ENCODE data around the gene COPE. TPM values are rescaled to one million over a fixed set of nuclear protein-coding genes. Genes with fewer than 3 reads are reported as not detected.

The COPE gene
- total RNA-seq, 1 donor from 2014 or later: 95.2 TPM

- H3K27me3 Mint-ChIP-seq (ENCODE audit: insufficient read depth, low read depth): peaks cover 3% of the 10 kb centered on the region
- no peak for DNase-seq (ENCODE audit: low spot score)
- H3K27ac ChIP-seq: no peak overlapping the region
- H3K4me2 ChIP-seq: no peak overlapping the region
- no peaks in the 10 kb centered on the region for H3K36me3 ChIP-seq
- H3K4me3 Mint-ChIP-seq: no peak overlapping the region
- no peak overlapping the region for H2AFZ ChIP-seq (replicated peaks)
- H3K9me3 ChIP-seq (ENCODE audit: low read depth): no peaks in the 10 kb centered on the region
- H3K4me1 Mint-ChIP-seq: peaks cover 8% of the 10 kb centered on the region
- H3K9me3 Mint-ChIP-seq: no peaks in the 10 kb centered on the region
- H3K36me3 Mint-ChIP-seq: peaks cover 24% of the 10 kb centered on the region
- H3K9ac ChIP-seq: no peak overlapping the region
- TF ChIP-seq CTCF (IDR thresholded peaks at IDR 0.05) (no peak), EZH2phosphoT487 (IDR thresholded peaks at IDR 0.05) (no peak), EZH2 (IDR thresholded peaks at IDR 0.05) (no peak)
- H4K20me1 ChIP-seq (ENCODE audit: low read depth): peaks cover 62% of the 10 kb centered on the region
- H3F3A ChIP-seq (ENCODE audit: low read depth): peaks cover 3% of the 10 kb centered on the region
- no peaks in the 10 kb centered on the region for H3K27me3 ChIP-seq
- no peak overlapping the region for H3K27ac Mint-ChIP-seq
- H3K4me1 ChIP-seq: no peaks in the 10 kb centered on the region
- H3K4me3 ChIP-seq: no peak overlapping the region
- H3K79me2 ChIP-seq (ENCODE audit: low read depth): peaks cover 20% of the 10 kb centered on the region
Observed at GRCh38 chr19:18851673-18852325, 67.4 kb downstream of the COPE start.

- DNase-seq (ENCODE audit: low spot score): no peak
- H3K27ac Mint-ChIP-seq: no peak overlapping the region
- H3K27ac ChIP-seq: no peak overlapping the region
Observed at GRCh38 chr19:18850471-18851375, 68.5 kb downstream of the COPE start.

GRCh38 chr19:18849838-18850400 is 69.3 kb downstream of the COPE start:
- TF ChIP-seq EZH2phosphoT487 (IDR thresholded peaks at IDR 0.05) (no peak), CTCF (IDR thresholded peaks at IDR 0.05) (no peak), EZH2 (IDR thresholded peaks at IDR 0.05) (no peak)
- H3K9me3 Mint-ChIP-seq: no peaks in the 10 kb centered on the region
- Histone ChIP-seq H3K9me3 (ENCODE audit: low read depth) (no peaks in the 10 kb centered on the region), H3K36me3 (no peaks in the 10 kb centered on the region), H3F3A (ENCODE audit: low read depth) (peaks cover 11% of the 10 kb centered on the region), H3K4me3 (no peak overlapping the region), H3K79me2 (ENCODE audit: low read depth) (peaks cover 20% of the 10 kb centered on the region), H3K9ac (no peak overlapping the region), H3K4me2 (no peak overlapping the region), H3K4me1 (no peaks in the 10 kb centered on the region), H4K20me1 (ENCODE audit: low read depth) (peaks cover 73% of the 10 kb centered on the region), H2AFZ (replicated peaks) (no peak overlapping the region), H3K27me3 (no peaks in the 10 kb centered on the region), H3K27ac (no peak overlapping the region)
- H3K27ac Mint-ChIP-seq: no peak overlapping the region
- H3K27me3 Mint-ChIP-seq (ENCODE audit: insufficient read depth, low read depth): peaks cover 3% of the 10 kb centered on the region
- H3K4me1 Mint-ChIP-seq: peaks cover 8% of the 10 kb centered on the region
- H3K36me3 Mint-ChIP-seq: peaks cover 17% of the 10 kb centered on the region
- no peak overlapping the region for H3K4me3 Mint-ChIP-seq
- DNase-seq (ENCODE audit: low spot score): no peak

More at GRCh38 chr19:18850471-18851375, 68.5 kb downstream of the COPE start:
- Histone ChIP-seq H2AFZ (replicated peaks) (no peak overlapping the region), H3K79me2 (ENCODE audit: low read depth) (peaks cover 20% of the 10 kb centered on the region), H3K27me3 (no peaks in the 10 kb centered on the region), H3K4me1 (no peaks in the 10 kb centered on the region), H3K4me2 (no peak overlapping the region), H3K9me3 (ENCODE audit: low read depth) (no peaks in the 10 kb centered on the region), H3F3A (ENCODE audit: low read depth) (peaks cover 11% of the 10 kb centered on the region), H3K9ac (no peak overlapping the region), H3K4me3 (no peak overlapping the region), H3K36me3 (no peaks in the 10 kb centered on the region), H4K20me1 (ENCODE audit: low read depth) (peaks cover 65% of the 10 kb centered on the region)
- H3K36me3 Mint-ChIP-seq: peaks cover 19% of the 10 kb centered on the region
- no peaks in the 10 kb centered on the region for H3K9me3 Mint-ChIP-seq
- H3K4me3 Mint-ChIP-seq: no peak overlapping the region
- peaks cover 3% of the 10 kb centered on the region for H3K27me3 Mint-ChIP-seq (ENCODE audit: insufficient read depth, low read depth)
- no peak for TF ChIP-seq CTCF (IDR thresholded peaks at IDR 0.05)
- TF ChIP-seq EZH2 (IDR thresholded peaks at IDR 0.05): no peak
- no peak for TF ChIP-seq EZH2phosphoT487 (IDR thresholded peaks at IDR 0.05)
- peaks cover 8% of the 10 kb centered on the region for H3K4me1 Mint-ChIP-seq

Other genes with a start within 250 kb of the COPE start
- gene CRTC1, start 235.7 kb downstream of the COPE start, total RNA-seq (ENCODE audit: low replicate concordance): 2.4 and 5.7 TPM in 2 replicates
- gene COMP, start 128.1 kb downstream of the COPE start, total RNA-seq (ENCODE audit: low replicate concordance): not detected in 2 replicates
- 65.2 and 69.8 TPM in 2 replicates for gene UPF1, start 87.4 kb downstream of the COPE start, total RNA-seq (ENCODE audit: low replicate concordance)
- 1.9 and 7.6 TPM in 2 replicates for gene CERS1, start 23.2 kb downstream of the COPE start, total RNA-seq (ENCODE audit: low replicate concordance)
- gene DDX49, start 328 bp upstream of the COPE start, total RNA-seq (ENCODE audit: low replicate concordance): 19.9 and 23.4 TPM in 2 replicates
- gene HOMER3, start 21.8 kb upstream of the COPE start, total RNA-seq (ENCODE audit: low replicate concordance): 28.2 and 66.9 TPM in 2 replicates
- gene SUGP2, start 114.1 kb upstream of the COPE start, total RNA-seq (ENCODE audit: low replicate concordance): 123 and 125 TPM in 2 replicates
- 18.1 and 35.0 TPM in 2 replicates for gene ARMC6, start 114.2 kb upstream of the COPE start, total RNA-seq (ENCODE audit: low replicate concordance)
- 4.0 and 6.2 TPM in 2 replicates for gene SLC25A42, start 144.6 kb upstream of the COPE start, total RNA-seq (ENCODE audit: low replicate concordance)
- gene TMEM161A, start 219.1 kb upstream of the COPE start, total RNA-seq (ENCODE audit: low replicate concordance): 13.3 and 38.3 TPM in 2 replicates

All from neural progenitor cell (in vitro differentiated cells).